Measurements from ENCODE around the gene ZCCHC24.

ZCCHC24 gene

DNA sequence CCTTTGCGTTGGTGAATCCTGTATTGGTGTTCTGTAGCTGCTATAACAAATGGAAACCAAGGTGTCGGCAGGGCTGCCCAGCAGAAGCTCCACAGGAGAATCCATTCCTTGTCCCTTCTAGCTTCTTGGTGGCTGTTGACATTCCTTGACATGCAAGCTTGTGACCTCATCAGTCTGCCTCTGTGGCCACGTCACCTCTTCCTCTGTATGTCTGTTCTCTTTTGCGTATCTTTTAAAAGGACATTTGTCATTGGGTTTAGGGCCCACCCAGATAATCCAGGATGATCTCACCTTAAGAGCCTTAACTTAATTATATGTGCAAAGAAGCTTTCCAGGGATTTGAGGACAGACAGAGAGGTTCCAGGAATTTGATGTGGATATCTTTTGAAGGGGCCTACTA, 15.3 kb upstream of the ZCCHC24 start:
- H2AFZ ChIP-seq (ENCODE audit: low read depth, low read length): no peak overlapping the region
- H2BK12ac ChIP-seq (ENCODE audit: low read length in 2 of 2): no peak overlapping the region
- H4K8ac ChIP-seq (ENCODE audit: low read length): no peak overlapping the region
- H3K14ac ChIP-seq (ENCODE audit: low read length in 2 of 2): no peak overlapping the region
- H2BK5ac ChIP-seq (ENCODE audit: low read depth, low read length, poor library complexity, severe bottlenecking): no peak overlapping the region
- no peaks in the 10 kb centered on the region for H3K36me3 ChIP-seq (ENCODE audit: control insufficient read depth in 1 of 2, insufficient read depth in 2 of 2, low read depth in 1 of 2, low read length in 2 of 2)
- H3K9ac ChIP-seq (ENCODE audit: low read length): no peak overlapping the region
- H2BK120ac ChIP-seq (ENCODE audit: low read depth, low read length): no peak overlapping the region
- no peak overlapping the region for H3K4ac ChIP-seq (ENCODE audit: low read depth in 1 of 2, low read length in 2 of 2)
- H3K4me1 ChIP-seq (ENCODE audit: control insufficient read depth, insufficient read depth, low read depth, low read length): peaks cover 5% of the 10 kb centered on the region
- no peak overlapping the region for H3K4me3 ChIP-seq (ENCODE audit: insufficient read depth in 1 of 2, low read depth in 1 of 2, low read length in 2 of 2)
- no peak overlapping the region for H3K18ac ChIP-seq (ENCODE audit: low read depth in 1 of 2, low read length in 2 of 2)
- no peak overlapping the region for H2BK15ac ChIP-seq (ENCODE audit: low read depth, poor library complexity, severe bottlenecking)
- H3K27me3 ChIP-seq (ENCODE audit: control insufficient read depth in 1 of 2, insufficient read depth in 1 of 2, low read length in 2 of 2): peaks cover 6 to 11% of the 10 kb centered on the region in 2 experiments
- no peak overlapping the region for H2AK5ac ChIP-seq (ENCODE audit: low read length, severe bottlenecking)
- 95% methylated on average over 4 of the region's 4 CpGs for WGBS
- no peaks in the 10 kb centered on the region for H3K79me1 ChIP-seq (replicated peaks; ENCODE audit: low read length, poor library complexity, severe bottlenecking)
- no peak overlapping the region for H4K91ac ChIP-seq (ENCODE audit: low read length)
- H3K4me2 ChIP-seq (ENCODE audit: low read length, poor library complexity, severe bottlenecking): no peak overlapping the region
- no peak overlapping the region for H3K23ac ChIP-seq (ENCODE audit: low read length in 2 of 2)
- DNase-seq: no peak
- H3K27ac ChIP-seq (ENCODE audit: low read length, poor library complexity, severe bottlenecking): no peak overlapping the region
- H3K9me3 ChIP-seq (ENCODE audit: control insufficient read depth, low read length): no peaks in the 10 kb centered on the region

DNA sequence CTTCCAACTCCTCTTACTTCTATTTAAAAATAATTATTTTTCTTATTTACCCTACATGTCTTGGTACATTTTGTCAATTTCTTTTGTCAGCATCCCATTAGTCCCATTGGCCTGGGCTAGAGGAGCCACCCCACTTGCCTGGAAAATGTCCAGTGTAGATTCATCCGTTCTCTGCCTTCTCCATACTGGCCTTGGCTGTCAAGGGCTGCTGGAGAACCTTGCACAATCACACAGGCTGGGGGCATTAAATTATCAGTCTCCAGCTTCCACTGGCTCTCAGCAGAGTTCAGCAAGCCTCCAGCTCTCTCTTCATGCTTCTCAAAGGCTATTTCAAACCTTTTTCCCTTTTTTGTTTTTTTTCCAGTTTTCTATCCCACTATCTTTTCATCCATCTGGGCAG, 13.8 kb upstream of the ZCCHC24 start:
- Histone ChIP-seq H3K27ac (ENCODE audit: low read length, poor library complexity, severe bottlenecking) (no peak overlapping the region), H3K4me3 (ENCODE audit: insufficient read depth in 1 of 2, low read depth in 1 of 2, low read length in 2 of 2) (no peak overlapping the region), H2BK5ac (ENCODE audit: low read depth, low read length, poor library complexity, severe bottlenecking) (no peak overlapping the region), H4K91ac (ENCODE audit: low read length) (no peak overlapping the region), H2BK15ac (ENCODE audit: low read depth, poor library complexity, severe bottlenecking) (no peak overlapping the region), H3K9me3 (ENCODE audit: control insufficient read depth, low read length) (no peaks in the 10 kb centered on the region), H3K79me1 (replicated peaks; ENCODE audit: low read length, poor library complexity, severe bottlenecking) (no peaks in the 10 kb centered on the region), H2AK5ac (ENCODE audit: low read length, severe bottlenecking) (no peak overlapping the region), H2BK12ac (ENCODE audit: low read length in 2 of 2) (no peak overlapping the region), H3K4me1 (ENCODE audit: control insufficient read depth, insufficient read depth, low read depth, low read length) (peaks cover 7% of the 10 kb centered on the region), H3K18ac (ENCODE audit: low read depth in 1 of 2, low read length in 2 of 2) (no peak overlapping the region), H3K14ac (ENCODE audit: low read length in 2 of 2) (no peak overlapping the region), H3K27me3 (ENCODE audit: control insufficient read depth in 1 of 2, insufficient read depth in 1 of 2, low read length in 2 of 2) (peaks cover 6 to 11% of the 10 kb centered on the region in 2 experiments), H3K9ac (ENCODE audit: low read length) (no peak overlapping the region), H3K23ac (ENCODE audit: low read length in 2 of 2) (no peak overlapping the region), H2AFZ (ENCODE audit: low read depth, low read length) (no peak overlapping the region), H3K4me2 (ENCODE audit: low read length, poor library complexity, severe bottlenecking) (no peak overlapping the region), H3K4ac (ENCODE audit: low read depth in 1 of 2, low read length in 2 of 2) (no peak overlapping the region), H2BK120ac (ENCODE audit: low read depth, low read length) (no peak overlapping the region), H3K36me3 (ENCODE audit: control insufficient read depth in 1 of 2, insufficient read depth in 2 of 2, low read depth in 1 of 2, low read length in 2 of 2) (no peaks in the 10 kb centered on the region), H4K8ac (ENCODE audit: low read length) (no peak overlapping the region)
- WGBS: 70% methylated on average over 1 of the region's 1 CpG
- DNase-seq: no peak

DNA sequence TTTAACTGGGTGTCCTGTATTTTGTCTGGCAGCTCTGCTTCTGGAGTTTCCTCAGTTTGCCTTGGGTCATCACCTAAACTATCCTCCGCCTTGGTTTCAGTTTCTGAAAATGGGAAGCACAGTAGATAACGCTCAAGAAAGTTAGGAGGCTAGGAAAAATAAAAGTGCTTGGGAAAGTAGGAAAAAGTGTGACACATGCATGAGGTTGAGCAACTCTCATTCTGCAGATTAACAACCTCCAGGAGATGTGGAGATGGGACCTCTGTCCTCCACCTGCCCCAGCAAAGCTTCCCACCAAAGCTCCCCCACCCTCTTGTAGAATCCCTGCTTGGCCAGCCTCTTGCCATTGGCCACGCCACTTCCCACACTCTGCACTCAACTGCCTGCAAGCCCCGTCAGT, 13.1 kb upstream of the ZCCHC24 start:
- Histone ChIP-seq H3K36me3 (ENCODE audit: control insufficient read depth in 1 of 2, insufficient read depth in 2 of 2, low read depth in 1 of 2, low read length in 2 of 2) (no peaks in the 10 kb centered on the region), H3K23ac (ENCODE audit: low read length in 2 of 2) (no peak overlapping the region), H3K4me3 (ENCODE audit: insufficient read depth in 1 of 2, low read depth in 1 of 2, low read length in 2 of 2) (no peak overlapping the region), H4K91ac (ENCODE audit: low read length) (no peak overlapping the region), H2BK120ac (ENCODE audit: low read depth, low read length) (no peak overlapping the region), H3K14ac (ENCODE audit: low read length in 2 of 2) (no peak overlapping the region), H2AK5ac (ENCODE audit: low read length, severe bottlenecking) (no peak overlapping the region), H2BK15ac (ENCODE audit: low read depth, poor library complexity, severe bottlenecking) (no peak overlapping the region), H4K8ac (ENCODE audit: low read length) (no peak overlapping the region), H3K27me3 (ENCODE audit: control insufficient read depth in 1 of 2, insufficient read depth in 1 of 2, low read length in 2 of 2) (peaks cover 6 to 11% of the 10 kb centered on the region in 2 experiments), H3K4ac (ENCODE audit: low read depth in 1 of 2, low read length in 2 of 2) (no peak overlapping the region), H3K18ac (ENCODE audit: low read depth in 1 of 2, low read length in 2 of 2) (no peak overlapping the region), H3K9ac (ENCODE audit: low read length) (no peak overlapping the region), H2BK5ac (ENCODE audit: low read depth, low read length, poor library complexity, severe bottlenecking) (no peak overlapping the region), H2BK12ac (ENCODE audit: low read length in 2 of 2) (no peak overlapping the region), H3K79me1 (replicated peaks; ENCODE audit: low read length, poor library complexity, severe bottlenecking) (no peaks in the 10 kb centered on the region), H3K9me3 (ENCODE audit: control insufficient read depth, low read length) (no peaks in the 10 kb centered on the region), H3K4me1 (ENCODE audit: control insufficient read depth, insufficient read depth, low read depth, low read length) (peaks cover 7% of the 10 kb centered on the region), H3K27ac (ENCODE audit: low read length, poor library complexity, severe bottlenecking) (no peak overlapping the region), H3K4me2 (ENCODE audit: low read length, poor library complexity, severe bottlenecking) (no peak overlapping the region), H2AFZ (ENCODE audit: low read depth, low read length) (no peak overlapping the region)
- 95% methylated on average over 4 of the region's 4 CpGs for WGBS
- DNase-seq: no peak

GRCh38 chr10:79457256-79457785, 11.9 kb upstream of the ZCCHC24 start:
- Histone ChIP-seq H3K4ac (ENCODE audit: low read depth in 1 of 2, low read length in 2 of 2) (no peak overlapping the region), H2BK5ac (ENCODE audit: low read depth, low read length, poor library complexity, severe bottlenecking) (no peak overlapping the region), H3K14ac (ENCODE audit: low read length in 2 of 2) (peak overlapping the region in 1 of 2 experiments; percentile 6), H3K18ac (ENCODE audit: low read depth in 1 of 2, low read length in 2 of 2) (no peak overlapping the region), H3K36me3 (ENCODE audit: control insufficient read depth in 1 of 2, insufficient read depth in 2 of 2, low read depth in 1 of 2, low read length in 2 of 2) (no peaks in the 10 kb centered on the region), H2BK120ac (ENCODE audit: low read depth, low read length) (no peak overlapping the region), H3K79me1 (replicated peaks; ENCODE audit: low read length, poor library complexity, severe bottlenecking) (no peaks in the 10 kb centered on the region), H3K4me3 (ENCODE audit: insufficient read depth in 1 of 2, low read depth in 1 of 2, low read length in 2 of 2) (no peak overlapping the region), H3K27me3 (ENCODE audit: control insufficient read depth in 1 of 2, insufficient read depth in 1 of 2, low read length in 2 of 2) (peaks cover 0 to 4% of the 10 kb centered on the region in 2 experiments), H2AFZ (ENCODE audit: low read depth, low read length) (no peak overlapping the region), H3K4me2 (ENCODE audit: low read length, poor library complexity, severe bottlenecking) (no peak overlapping the region), H3K4me1 (ENCODE audit: control insufficient read depth, insufficient read depth, low read depth, low read length) (peaks cover 9% of the 10 kb centered on the region), H3K27ac (ENCODE audit: low read length, poor library complexity, severe bottlenecking) (no peak overlapping the region), H4K8ac (ENCODE audit: low read length) (peak overlapping the region; percentile 45), H2AK5ac (ENCODE audit: low read length, severe bottlenecking) (no peak overlapping the region), H2BK12ac (ENCODE audit: low read length in 2 of 2) (no peak overlapping the region), H3K9me3 (ENCODE audit: control insufficient read depth, low read length) (no peaks in the 10 kb centered on the region), H2BK15ac (ENCODE audit: low read depth, poor library complexity, severe bottlenecking) (no peak overlapping the region), H3K9ac (ENCODE audit: low read length) (no peak overlapping the region), H3K23ac (ENCODE audit: low read length in 2 of 2) (no peak overlapping the region), H4K91ac (ENCODE audit: low read length) (no peak overlapping the region)
- no peak for DNase-seq
- 93% methylated on average over 7 of the region's 7 CpGs for WGBS
